K562 (cell line): Measurements from ENCODE around the gene MPC2. TPM values are rescaled to one million over a fixed set of nuclear protein-coding genes. Genes with fewer than 3 reads are reported as not detected.

Source experiments
- ARID1B ChIP-seq: fragments of 450-650 bp; IDR thresholded peaks from 2 replicates; pipeline ENCODE4 v1.6.1; 2016; ENCODE audit warnings: antibody characterized with exemption, mild to moderate bottlenecking, inconsistent platforms
- ELK1 ChIP-seq: sonication (generic); formaldehyde crosslinking; IDR thresholded peaks from 2 replicates; pipeline ENCODE4 v1.8.1; 2022; ENCODE audit warnings: missing genetic modification reagents
- ETV1 ChIP-seq: fragments of 450-650 bp; conservative IDR thresholded peaks from 2 replicates; pipeline ENCODE4 v1.6.1; 2016; ENCODE audit warnings: missing genetic modification characterization, control low read depth, low read depth, missing compliant biosample characterization
- FOSL1 ChIP-seq: fragments of 200-800 bp; sonication (Bioruptor generic); conservative IDR thresholded peaks from 2 replicates; pipeline ENCODE4 v1.6.1; 2016; ENCODE audit warnings: missing genetic modification characterization, missing compliant biosample characterization
- GATAD2B ChIP-seq: fragments of 450-650 bp; IDR thresholded peaks from 2 replicates; pipeline ENCODE4 v1.6.1; 2017; ENCODE audit warnings: mild to moderate bottlenecking, borderline replicate concordance
- HES1 ChIP-seq: fragments of 450-650 bp; IDR thresholded peaks from 2 replicates; pipeline ENCODE4 v1.6.1; 2016; ENCODE audit warnings: low read depth, mild to moderate bottlenecking, moderate library complexity
- HMGXB4 ChIP-seq: sonication (generic); formaldehyde crosslinking; IDR thresholded peaks from 2 replicates; pipeline ENCODE4 v1.8.1; 2023; ENCODE audit warnings: mild to moderate bottlenecking, missing genetic modification reagents
- MAFG ChIP-seq: fragments of 450-650 bp; conservative IDR thresholded peaks from 2 replicates; pipeline ENCODE4 v1.6.1; 2016; ENCODE audit warnings: missing genetic modification characterization, missing compliant biosample characterization
- MAX ChIP-seq: sonication (generic); formaldehyde crosslinking; IDR thresholded peaks from 2 replicates; pipeline ENCODE4 v1.9.0; 2022; ENCODE audit warnings: mild to moderate bottlenecking, missing genetic modification reagents
- MCM2 ChIP-seq: fragments of 450-650 bp; IDR thresholded peaks from 2 replicates; pipeline ENCODE4 v1.6.1; 2017; ENCODE audit warnings: low read depth, mild to moderate bottlenecking
- MYC ChIP-seq, 2 experiments: fragments of 250-450 bp in 1 of 2; sonication (Bioruptor Pico) in 1 of 2; IDR thresholded peaks; 2 replicates each; pipeline versions ENCODE4 v1.5.1 to v1.6.1; 2012 to 2021; ENCODE audit warnings: low read depth in 2 of 2, borderline replicate concordance in 1 of 2, improper control_type of control experiment in 1 of 2, low read length in 1 of 2, mild to moderate bottlenecking in 1 of 2, moderate library complexity in 1 of 2
- NCOA4 ChIP-seq: fragments of 450-650 bp; IDR thresholded peaks from 2 replicates; pipeline ENCODE4 v1.6.1; 2018; ENCODE audit warnings: mild to moderate bottlenecking; ENCODE audit not compliant: partially characterized antibody
- NFIC ChIP-seq: fragments of 450-650 bp; IDR thresholded peaks from 2 replicates; pipeline ENCODE4 v1.6.1; 2017; ENCODE audit warnings: mild to moderate bottlenecking, inconsistent platforms
- RAD21 ChIP-seq, 2 experiments: fragments of 250-450 bp in 1 of 2; fragments of 450-650 bp in 1 of 2; sonication (Bioruptor Pico) in 1 of 2; formaldehyde crosslinking in 1 of 2; IDR thresholded peaks in 1 of 2; conservative IDR thresholded peaks in 1 of 2; 2 replicates each; pipeline versions ENCODE4 v1.4.0 to v1.8.0; 2020 to 2022; ENCODE audit warnings: mild to moderate bottlenecking in 2 of 2, moderate library complexity in 1 of 2
- RUNX1 ChIP-seq: sonication (generic); IDR thresholded peaks from 2 replicates; pipeline ENCODE4 v1.6.1; 2016; ENCODE audit warnings: antibody characterized with exemption, low read depth
- ZBTB34 ChIP-seq: fragments of 250-450 bp; sonication (Bioruptor Pico); IDR thresholded peaks from 2 replicates; pipeline ENCODE4 v1.8.0; 2021; ENCODE audit warnings: mild to moderate bottlenecking, moderate library complexity
- ZNF76 ChIP-seq: fragments of 250-450 bp; sonication (Bioruptor Pico); IDR thresholded peaks from 2 replicates; pipeline ENCODE4 v1.4.0; 2020; ENCODE audit warnings: mild to moderate bottlenecking, moderate library complexity, borderline replicate concordance
- polyA plus RNA-seq, 8 experiments: library from polyadenylated mRNA; depleted of rRNA in 4 of 8; stranded (reverse) in 5 of 8; unstranded in 3 of 8; fragments of >200 nt; fragmentation: Nextera tagmentation in 2 of 8; fragmentation: Illumina TruSeq in 1 of 8; extraction: Ambion mirVana in 2 of 8; extraction: Trizol in 1 of 8; gene quantifications; 2 replicates each; pipeline versions ENCODE4 v1.2.1 to v1.2.3, GENCODE V29; 2011 to 2014; ENCODE audit warnings: inconsistent platforms in 1 of 8, missing spikeins in 1 of 8
- total RNA-seq, 7 experiments: library from RNA; depleted of rRNA in 6 of 7; stranded (reverse); fragments of >200 nt in 6 of 7; fragmentation: Illumina TruSeq in 2 of 7; extraction: Trizol in 2 of 7; gene quantifications; 2 replicates each; pipeline versions ENCODE4 v1.2.1 to v1.2.3, GENCODE V29; 2011 to 2021; ENCODE audit warnings: low replicate concordance in 1 of 7

MPC2 gene
- total and polyA plus RNA-seq, 9 of the 15 experiments (the other 6 are each of a cell fraction or from before 2014, with no cell fraction given): 70.7 to 179 (median 144) TPM

- 0 out of 2 replicates have a peak, but pooled peaks have one; percentile 39 for TF ChIP-seq HMGXB4 (CRISPR knock-in tag)
- no peak for TF ChIP-seq MCM2
- no peak for TF ChIP-seq MAFG
- 0 out of 2 replicates have a peak, but pooled peaks have one; percentile 37 for TF ChIP-seq MYC (IDR thresholded peaks at IDR 0.05; ENCODE audit: low read depth, low read length)
- no peak for TF ChIP-seq MYC (CRISPR knock-in tag; IDR thresholded peaks at IDR 0.05; ENCODE audit: borderline replicate concordance, low read depth)
- TF ChIP-seq ZNF76: no peak
- no peak for TF ChIP-seq GATAD2B
- TF ChIP-seq RAD21 (CRISPR knock-in tag; conservative IDR thresholded peaks at IDR 0.05 in 1 of 2, IDR thresholded peaks at IDR 0.05 in 1 of 2): peak in 1 of 2 experiments; percentile 34; a peak in 2 of 4 replicates
- TF ChIP-seq FOSL1 (tag): no peak
- TF ChIP-seq NFIC: no peak
- no peak for TF ChIP-seq HES1
- TF ChIP-seq RUNX1: no peak
- TF ChIP-seq ETV1 (tag): no peak
- TF ChIP-seq ZBTB34 (CRISPR knock-in tag): no peak
- TF ChIP-seq ELK1 (CRISPR knock-in tag): no peak
- no peak for TF ChIP-seq NCOA4
- peak; percentile 83 for TF ChIP-seq MAX (CRISPR knock-in tag)
- TF ChIP-seq ARID1B: no peak
- TF ChIP-seq, all 486 proteins: peak for 9
These were observed 58.3 kb downstream of the MPC2 start (continued) for GRCh38 chr1:167878372-167879160.
